ENCODE data around the gene EPHB3.

DNA sequence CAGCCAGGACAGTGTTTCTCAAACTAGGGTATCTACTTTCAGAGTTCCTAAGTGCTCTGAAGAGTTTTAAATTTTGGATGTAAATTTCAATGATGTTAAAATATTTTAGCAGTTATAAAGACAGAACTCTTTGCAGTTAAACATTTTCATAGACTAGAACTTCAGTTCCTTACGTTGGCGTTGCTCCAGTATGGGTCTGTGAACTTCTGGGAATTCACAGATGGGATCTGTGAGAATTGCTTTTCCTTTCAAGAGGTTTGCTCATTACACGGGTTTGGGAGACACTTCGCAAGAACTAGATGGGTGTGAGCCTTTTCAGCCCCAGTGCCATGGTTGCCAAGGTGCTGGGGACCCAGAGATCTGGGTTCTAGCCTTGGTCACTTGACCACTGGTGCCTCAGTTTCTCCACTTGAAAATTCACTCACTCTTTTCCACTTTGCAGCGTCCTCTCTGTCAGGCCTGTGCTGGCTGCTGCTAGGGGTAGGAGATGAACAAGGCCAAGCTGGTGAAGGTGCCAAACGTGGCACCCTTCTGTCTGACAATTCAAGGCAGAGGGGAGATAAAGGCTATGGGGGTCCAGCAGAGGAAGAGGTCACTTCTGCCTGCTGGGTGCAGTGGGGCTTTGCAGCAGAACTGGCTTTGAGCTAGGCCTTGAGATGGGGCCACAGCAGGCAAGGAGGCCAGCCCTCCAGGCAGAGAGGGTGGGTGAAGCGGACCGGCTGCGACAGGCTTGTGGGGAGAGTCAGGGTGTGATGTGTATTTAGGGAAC, 48.1 kb downstream of the EPHB3 start:
- TF ChIP-seq, protein P1, sequence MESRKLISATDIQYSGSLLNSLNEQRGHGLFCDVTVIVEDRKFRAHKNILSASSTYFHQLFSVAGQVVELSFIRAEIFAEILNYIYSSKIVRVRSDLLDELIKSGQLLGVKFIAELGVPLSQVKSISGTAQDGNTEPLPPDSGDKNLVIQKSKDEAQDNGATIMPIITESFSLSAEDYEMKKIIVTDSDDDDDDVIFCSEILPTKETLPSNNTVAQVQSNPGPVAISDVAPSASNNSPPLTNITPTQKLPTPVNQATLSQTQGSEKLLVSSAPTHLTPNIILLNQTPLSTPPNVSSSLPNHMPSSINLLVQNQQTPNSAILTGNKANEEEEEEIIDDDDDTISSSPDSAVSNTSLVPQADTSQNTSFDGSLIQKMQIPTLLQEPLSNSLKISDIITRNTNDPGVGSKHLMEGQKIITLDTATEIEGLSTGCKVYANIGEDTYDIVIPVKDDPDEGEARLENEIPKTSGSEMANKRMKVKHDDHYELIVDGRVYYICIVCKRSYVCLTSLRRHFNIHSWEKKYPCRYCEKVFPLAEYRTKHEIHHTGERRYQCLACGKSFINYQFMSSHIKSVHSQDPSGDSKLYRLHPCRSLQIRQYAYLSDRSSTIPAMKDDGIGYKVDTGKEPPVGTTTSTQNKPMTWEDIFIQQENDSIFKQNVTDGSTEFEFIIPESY (IDR thresholded peaks at IDR 0.05): no peak
- TF ChIP-seq YY1 (IDR thresholded peaks at IDR 0.05) (no peak), SP1 (IDR thresholded peaks at IDR 0.05) (no peak), TAF1 (conservative IDR thresholded peaks at IDR 0.05) (no peak), EGR1 (IDR thresholded peaks at IDR 0.05; ENCODE audit: low read depth in 2 of 2) (no peak), HNF4G (IDR thresholded peaks at IDR 0.05) (no peak), JUND (IDR thresholded peaks at IDR 0.05) (no peak), RAD21 (IDR thresholded peaks at IDR 0.05) (no peak), GABPA (IDR thresholded peaks at IDR 0.05 in 1 of 2, conservative IDR thresholded peaks at IDR 0.05 in 1 of 2) (no peak)
- TF ChIP-seq, protein P2, sequence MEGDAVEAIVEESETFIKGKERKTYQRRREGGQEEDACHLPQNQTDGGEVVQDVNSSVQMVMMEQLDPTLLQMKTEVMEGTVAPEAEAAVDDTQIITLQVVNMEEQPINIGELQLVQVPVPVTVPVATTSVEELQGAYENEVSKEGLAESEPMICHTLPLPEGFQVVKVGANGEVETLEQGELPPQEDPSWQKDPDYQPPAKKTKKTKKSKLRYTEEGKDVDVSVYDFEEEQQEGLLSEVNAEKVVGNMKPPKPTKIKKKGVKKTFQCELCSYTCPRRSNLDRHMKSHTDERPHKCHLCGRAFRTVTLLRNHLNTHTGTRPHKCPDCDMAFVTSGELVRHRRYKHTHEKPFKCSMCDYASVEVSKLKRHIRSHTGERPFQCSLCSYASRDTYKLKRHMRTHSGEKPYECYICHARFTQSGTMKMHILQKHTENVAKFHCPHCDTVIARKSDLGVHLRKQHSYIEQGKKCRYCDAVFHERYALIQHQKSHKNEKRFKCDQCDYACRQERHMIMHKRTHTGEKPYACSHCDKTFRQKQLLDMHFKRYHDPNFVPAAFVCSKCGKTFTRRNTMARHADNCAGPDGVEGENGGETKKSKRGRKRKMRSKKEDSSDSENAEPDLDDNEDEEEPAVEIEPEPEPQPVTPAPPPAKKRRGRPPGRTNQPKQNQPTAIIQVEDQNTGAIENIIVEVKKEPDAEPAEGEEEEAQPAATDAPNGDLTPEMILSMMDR (IDR thresholded peaks at IDR 0.05; ENCODE audit: low read depth, low read length, missing input control): no peak
- TF ChIP-seq, protein P3, sequence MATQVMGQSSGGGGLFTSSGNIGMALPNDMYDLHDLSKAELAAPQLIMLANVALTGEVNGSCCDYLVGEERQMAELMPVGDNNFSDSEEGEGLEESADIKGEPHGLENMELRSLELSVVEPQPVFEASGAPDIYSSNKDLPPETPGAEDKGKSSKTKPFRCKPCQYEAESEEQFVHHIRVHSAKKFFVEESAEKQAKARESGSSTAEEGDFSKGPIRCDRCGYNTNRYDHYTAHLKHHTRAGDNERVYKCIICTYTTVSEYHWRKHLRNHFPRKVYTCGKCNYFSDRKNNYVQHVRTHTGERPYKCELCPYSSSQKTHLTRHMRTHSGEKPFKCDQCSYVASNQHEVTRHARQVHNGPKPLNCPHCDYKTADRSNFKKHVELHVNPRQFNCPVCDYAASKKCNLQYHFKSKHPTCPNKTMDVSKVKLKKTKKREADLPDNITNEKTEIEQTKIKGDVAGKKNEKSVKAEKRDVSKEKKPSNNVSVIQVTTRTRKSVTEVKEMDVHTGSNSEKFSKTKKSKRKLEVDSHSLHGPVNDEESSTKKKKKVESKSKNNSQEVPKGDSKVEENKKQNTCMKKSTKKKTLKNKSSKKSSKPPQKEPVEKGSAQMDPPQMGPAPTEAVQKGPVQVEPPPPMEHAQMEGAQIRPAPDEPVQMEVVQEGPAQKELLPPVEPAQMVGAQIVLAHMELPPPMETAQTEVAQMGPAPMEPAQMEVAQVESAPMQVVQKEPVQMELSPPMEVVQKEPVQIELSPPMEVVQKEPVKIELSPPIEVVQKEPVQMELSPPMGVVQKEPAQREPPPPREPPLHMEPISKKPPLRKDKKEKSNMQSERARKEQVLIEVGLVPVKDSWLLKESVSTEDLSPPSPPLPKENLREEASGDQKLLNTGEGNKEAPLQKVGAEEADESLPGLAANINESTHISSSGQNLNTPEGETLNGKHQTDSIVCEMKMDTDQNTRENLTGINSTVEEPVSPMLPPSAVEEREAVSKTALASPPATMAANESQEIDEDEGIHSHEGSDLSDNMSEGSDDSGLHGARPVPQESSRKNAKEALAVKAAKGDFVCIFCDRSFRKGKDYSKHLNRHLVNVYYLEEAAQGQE (IDR thresholded peaks at IDR 0.05): no peak
- TF ChIP-seq, protein P4, sequence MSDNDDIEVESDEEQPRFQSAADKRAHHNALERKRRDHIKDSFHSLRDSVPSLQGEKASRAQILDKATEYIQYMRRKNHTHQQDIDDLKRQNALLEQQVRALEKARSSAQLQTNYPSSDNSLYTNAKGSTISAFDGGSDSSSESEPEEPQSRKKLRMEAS (IDR thresholded peaks at IDR 0.05): no peak
- TF ChIP-seq, protein P5, sequence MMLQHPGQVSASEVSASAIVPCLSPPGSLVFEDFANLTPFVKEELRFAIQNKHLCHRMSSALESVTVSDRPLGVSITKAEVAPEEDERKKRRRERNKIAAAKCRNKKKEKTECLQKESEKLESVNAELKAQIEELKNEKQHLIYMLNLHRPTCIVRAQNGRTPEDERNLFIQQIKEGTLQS (IDR thresholded peaks at IDR 0.05): no peak
